NCI-H526 (cell line): ENCODE results near the gene COL5A3.
"Not testable (repeated sequence)": the region's sequence is repeated elsewhere in the genome, so short reads cannot be mapped to it uniquely, and the experiment has no call there.

ENCODE experiments used
- DNase-seq, 2 experiments: peaks; one replicate each; lab custom pipeline; 2025; lab: John Stamatoyannopoulos, UW

COL5A3 gene

DNA sequence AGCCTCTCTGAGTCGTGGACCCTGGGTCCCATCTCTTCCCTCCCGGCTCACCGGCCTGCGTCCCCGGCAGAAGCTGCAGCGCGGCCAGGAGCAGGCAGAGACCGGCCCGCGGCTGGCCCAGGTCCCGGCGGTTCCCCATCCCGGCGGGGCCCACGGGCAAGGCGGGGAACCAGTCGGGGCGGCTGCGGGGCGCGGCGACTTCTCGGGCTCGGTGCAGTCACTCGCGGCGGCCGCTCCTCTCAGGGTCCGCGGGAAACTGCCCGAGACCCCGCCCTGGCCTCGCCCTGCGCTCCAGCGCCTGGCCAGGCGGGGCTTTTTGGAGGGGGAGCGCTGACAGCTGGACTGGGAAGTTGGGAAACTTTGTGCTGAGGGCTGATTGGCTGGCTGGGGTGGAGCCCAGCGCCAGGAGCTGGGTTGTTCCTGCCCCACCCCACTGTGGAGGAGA, at the start of gene COL5A3:
COL5A3 (minus strand) TSS at position 258 of the 445 bp plus-strand sequence; CDS start at position 139, 119 bp downstream.
- DNase-seq = no peak

DNA sequence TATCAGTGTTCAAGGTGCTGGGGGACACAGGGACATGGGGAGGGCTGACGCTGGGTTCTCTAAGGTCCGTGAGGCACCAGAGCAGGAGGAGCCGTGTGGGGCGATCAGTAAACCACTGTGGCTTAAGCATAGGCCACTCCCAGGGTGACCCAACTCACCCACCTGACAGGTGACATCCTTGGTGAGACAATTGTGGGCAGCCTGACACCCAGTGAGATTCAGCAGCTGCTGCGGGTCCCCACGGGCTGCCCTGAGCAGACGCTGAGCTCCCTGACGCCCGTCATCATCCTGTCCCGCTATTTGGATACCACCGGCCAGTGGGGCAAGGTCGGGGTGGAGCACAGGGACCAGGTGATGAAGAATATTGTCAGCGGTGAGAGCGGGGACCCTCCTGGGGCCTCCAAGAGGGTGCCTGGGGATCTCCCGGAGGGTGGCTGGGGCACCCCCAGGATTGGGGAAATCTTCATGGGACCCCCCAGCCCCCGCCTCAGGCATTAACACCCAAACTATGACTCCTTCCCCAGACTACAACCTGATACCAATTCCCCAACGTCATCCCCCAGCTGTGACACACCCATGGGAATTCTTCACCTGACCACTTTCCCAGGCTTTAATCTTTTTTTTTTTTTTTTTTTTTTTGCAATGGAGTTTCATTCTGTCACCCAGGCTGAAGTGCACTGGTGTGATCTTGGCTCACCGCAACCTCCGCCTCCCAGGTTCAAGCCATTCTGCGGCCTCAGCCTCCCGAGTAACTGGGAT, 42.5 kb upstream of the COL5A3 start:
- DNase-seq = no peak

DNA sequence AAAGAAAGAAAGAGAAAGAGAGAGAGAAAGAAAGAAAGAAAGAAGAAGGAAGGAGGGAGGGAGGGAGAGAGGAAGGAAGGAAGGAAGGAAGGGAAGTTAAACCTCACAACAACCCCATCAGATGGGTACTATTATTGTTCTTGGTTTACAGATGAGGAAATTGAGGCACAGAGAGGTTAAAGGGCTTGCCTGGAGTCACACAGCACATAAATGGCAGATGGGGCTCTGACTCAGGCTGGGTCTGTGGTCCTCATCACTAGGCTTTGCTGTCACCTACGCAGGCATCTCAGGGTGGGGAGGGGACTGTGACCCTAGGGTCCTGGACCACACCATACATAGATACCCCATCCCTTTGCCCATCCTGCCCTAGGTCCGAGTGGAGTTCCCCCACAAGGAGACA, 39.3 kb upstream of the COL5A3 start:
- DNase-seq = no peak

DNA sequence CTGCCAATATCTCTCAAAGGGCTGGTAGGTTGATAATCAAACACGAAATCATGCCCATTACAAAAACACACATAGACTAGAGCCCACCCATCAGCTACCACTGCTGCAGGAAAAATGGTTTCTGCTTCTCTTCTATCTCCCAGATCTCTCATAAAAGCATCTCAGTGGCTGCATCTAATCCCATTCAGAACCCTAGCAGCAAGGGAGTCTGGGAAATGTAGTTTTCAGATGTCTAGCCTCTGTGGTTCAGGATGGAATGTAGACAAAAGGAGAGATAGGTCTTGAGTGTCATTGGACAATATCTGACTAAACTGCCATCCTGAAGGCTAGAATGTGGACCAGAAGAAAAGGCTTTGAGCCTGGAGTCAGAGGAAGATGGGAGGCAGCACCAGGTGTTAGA, 35.1 kb upstream of the COL5A3 start:
- DNase-seq = no peak

DNA sequence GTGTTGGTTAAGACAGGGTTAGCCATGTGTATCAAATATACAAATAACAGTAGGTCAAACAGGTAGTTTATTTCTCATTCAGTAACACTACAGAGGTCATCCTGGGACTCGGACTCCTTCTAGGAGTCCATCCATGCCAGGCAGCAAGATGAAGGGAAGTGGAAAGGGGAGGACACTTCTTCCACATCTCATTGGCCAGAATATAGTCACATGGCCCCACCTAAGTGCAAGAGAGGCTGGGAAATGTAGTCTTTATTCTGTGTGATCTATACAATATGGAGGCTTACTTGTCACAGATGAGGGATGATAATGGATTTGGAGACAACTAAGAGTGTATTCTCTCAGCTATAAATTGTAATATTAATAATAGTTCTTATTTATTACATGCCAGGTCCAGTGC, 34.1 kb upstream of the COL5A3 start:
- DNase-seq = no peak

DNA sequence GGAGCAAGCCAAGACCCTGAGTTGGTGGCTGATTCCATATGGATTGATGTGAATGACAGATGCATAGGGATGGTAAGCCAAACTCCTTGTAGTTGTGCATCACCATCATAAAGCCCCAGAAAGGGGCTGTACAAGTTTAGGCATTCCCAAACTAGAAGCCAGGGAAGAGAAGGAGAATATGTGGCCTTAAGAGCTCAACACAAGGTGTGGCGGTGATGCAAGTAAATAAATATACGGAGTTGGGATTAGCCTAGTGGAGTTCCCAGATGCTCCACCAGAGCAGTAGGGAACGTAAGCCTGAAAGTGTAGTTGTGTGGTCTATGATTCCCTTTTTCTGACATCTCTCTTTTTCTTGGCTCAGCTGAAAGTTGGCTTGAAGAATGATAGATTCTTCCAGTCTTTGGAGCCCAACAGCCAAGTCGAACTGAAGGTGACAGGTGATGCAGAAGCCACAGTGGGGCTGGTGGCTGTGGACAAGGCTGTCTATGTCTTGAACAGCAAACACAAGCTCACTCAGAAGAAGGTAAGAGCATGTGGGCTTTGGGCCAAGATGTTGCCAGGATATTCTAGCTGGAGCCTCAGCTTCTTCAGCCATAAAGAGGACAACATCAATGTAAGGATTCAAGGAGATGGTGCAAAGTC, 33.1 kb upstream of the COL5A3 start:
- no peak for DNase-seq

DNA sequence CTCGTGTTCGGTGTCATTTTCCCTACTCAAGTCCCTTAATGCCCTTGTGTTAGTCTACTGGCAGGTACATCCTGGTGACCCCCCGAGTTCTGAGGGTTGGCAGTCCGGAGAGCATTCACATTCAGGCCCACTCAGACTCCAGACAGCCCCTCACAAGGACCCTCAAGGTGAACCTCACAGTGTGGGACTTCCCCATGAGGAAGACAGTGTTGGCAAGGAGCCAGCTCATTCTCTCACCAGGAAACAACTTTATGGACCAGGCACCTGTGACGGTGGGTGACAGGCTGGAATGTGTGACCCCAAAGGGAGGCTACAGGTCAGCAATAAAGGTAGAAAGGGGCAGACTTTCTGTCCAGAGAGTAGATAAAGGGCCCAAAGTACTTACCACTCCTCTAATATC, 27.5 kb upstream of the COL5A3 start:
- no peak for DNase-seq

DNA sequence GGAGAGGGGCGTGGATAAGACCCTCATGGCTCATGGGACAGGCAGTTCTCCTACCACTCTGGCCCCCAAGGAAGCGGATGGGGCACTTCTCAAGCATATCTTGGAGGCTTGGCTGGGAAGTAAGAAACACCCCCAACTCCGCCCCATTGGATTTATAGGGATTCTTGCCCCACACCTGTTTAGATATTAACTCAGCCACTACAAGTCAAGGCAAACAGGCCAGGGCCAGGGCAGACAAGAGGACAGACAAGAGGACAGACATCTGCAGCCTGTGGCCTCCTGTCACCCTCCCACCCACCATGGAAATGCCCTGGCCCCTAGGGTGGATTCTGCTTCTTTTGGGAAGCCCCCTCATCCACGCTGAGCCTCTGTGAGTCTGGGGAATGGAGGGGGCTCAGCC, 27.1 kb upstream of the COL5A3 start:
- DNase-seq = no peak

DNA sequence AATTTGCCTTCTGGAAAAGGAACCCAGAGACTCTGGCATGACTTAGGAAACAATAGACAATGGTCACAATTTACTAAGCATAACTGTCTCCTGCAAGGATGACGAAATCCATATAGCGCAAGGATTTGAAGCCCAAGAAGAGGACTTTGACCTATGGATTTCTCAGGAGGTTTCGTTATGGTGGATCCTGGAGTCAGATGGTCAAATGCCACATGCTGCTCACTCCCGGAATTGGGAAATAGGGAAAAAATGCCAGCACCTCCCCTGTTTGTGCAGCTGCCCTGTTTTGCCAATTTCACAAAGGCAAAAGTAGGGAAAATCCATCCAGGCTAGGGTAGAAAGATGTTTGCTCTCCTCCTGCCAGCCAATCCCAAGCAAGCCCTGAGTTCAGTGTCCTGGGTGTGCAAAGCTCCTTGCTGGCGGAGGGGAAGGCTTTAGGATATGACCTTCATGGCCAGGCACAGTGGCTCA, 26.3 kb upstream of the COL5A3 start:
- no peak for DNase-seq

DNA sequence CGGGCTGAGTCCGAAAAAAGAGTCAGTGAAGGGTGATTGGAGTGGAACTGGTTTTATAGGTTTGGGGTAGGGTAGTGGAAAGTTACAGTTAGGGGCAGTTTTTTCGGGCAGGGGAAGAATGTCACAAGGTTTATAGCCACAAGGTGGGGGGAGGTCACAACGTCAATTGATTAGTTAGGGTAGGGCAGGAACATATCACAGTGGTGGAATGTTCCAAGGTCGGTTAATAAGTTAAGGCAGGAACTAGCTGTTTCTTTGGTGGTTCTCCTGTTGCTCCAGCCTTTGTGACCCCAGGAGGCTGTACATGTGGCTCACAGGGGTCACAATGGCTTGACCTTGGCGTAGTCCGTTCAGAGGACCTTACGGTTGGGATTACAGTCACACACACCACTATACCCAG, 23.3 kb upstream of the COL5A3 start:
- no peak for DNase-seq

DNA sequence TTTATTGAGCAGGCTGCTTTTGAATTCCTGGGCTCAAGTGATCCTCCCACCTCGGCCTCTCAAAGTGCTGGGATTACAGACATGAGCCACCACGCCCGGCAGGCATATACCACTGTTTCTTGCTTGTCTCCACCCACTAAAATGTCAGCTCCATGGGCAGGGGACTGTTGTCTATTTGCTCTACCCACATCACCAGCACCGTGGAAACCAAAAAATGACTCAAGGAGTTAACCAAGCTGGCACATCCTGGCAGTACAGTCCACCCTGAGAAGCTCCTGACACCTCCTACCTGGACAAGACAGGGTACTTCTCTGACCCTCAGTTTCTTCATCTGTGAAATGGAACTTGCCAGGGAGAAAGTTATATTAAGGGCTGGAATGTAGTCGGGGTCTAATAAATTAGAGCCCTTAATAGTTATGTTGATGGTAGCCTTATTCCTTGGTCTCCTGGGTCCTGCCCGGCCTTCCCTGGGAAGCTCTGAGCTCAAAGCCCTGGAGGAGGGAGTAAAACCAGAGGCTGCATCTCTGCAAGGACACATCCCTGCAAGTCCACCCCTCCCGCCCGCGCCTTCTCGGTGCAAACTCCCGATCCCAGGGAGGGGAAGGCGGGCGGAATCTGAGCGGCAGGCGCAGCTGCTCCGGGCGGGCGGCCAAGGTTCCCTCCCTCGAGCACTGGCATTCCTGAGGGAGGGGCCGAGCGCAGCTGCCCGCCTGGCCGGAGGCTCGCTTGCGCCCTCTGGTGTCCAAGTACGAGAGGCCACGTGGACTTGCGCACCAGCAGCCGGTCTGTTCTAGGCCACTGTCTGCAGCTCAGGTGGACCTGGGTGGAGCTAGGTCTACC, 17.1 kb upstream of the COL5A3 start:
- peak in 1 of 2 experiments; percentile 85 for DNase-seq

DNA sequence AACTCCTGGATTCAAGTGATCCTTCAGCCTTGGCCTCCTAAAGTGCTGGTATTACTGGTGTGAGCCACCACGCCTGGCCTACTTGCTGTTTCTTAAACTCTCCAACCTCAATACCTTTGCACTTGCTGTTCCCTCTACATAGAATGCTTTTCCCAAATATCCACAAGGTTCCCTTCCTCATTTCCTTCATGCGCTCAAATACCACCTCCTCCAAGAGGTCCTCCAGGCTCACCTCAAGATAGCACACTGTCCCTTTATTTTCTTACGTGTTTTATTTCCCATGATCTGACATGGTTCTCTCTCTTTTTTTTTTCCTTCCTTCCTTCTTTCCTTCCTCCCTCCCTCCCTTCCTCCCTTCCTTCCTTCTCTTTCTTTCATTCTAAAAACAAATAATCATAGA, 16.4 kb upstream of the COL5A3 start:
- DNase-seq = no peak

DNA sequence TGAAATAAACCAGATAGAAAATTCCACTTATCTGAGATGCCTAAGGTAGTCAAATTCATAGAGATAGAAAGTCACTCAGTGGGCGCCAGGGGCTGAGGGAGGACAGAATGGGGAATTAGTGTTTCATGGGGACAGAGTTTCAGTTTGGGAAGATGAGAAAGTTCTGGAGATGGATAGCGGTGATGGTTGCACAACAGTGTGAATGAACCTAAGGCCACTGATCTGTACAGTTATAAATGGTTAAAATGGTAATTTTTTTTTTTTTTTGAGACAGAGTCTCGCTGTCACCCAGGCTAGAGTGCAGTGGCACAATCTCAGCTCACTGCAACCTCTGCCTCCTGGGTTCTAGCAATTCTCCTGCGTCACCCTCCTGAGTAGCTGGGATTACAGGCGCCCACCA, 12.8 kb upstream of the COL5A3 start:
- not testable (repeated sequence) for DNase-seq

DNA sequence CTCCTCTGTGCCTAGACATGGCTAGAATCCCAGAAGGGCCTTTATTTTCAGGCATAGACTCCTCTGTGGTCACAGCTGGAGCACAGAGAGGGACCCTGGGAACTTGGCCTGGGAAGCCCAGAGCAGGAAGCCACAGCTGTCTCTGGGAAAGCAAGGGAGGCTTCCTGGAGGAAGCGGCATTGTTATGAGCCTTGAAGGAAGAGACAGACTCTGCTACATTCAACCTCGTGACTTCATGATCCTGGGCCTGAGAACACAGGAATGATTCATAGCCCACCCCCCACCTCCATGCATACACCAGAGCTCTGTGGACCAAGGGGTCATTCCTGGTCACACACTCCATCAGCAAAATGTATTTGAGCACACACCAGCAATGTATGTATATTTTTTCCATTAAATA, 11.6 kb upstream of the COL5A3 start:
- DNase-seq = no peak

DNA sequence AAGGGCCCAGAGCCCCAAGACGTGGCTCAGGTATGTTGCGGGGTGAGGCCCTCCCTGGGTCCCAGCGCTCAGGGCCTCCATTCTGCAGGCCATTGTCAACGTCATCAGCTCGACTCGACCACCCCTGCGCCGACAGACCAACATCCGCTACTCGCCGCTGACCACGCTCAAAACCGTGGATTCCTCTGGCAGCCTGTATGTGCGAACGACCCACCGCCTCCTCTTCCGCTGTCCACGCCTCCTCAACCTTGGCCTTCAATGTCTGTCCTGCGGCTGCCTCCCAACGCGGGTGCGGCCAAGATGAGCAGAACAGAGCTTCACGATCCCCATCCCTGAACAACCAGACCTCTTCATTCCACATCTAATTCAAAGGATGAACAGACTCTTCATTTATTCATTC, 11.1 kb upstream of the COL5A3 start:
- DNase-seq = no peak

DNA sequence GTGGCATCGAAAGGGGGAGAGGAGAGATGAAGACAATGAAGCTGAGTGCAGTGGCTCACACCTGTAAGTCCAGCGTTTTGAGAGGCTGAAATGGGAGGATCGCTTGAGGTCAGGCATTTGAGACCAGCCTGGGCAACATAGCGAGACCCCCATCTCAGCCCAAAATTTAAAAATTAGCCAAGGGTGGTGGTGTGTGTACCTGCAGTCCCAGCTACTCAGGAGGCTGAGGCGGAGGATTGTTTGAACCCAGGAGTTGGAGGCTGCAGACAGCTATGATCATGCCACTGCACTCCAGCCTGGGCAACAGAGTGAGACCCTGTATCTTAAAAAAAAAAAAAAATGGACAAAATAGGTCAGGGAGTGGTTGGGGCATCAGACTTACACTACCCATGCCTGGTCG, 10.5 kb upstream of the COL5A3 start:
- DNase-seq = no peak

DNA sequence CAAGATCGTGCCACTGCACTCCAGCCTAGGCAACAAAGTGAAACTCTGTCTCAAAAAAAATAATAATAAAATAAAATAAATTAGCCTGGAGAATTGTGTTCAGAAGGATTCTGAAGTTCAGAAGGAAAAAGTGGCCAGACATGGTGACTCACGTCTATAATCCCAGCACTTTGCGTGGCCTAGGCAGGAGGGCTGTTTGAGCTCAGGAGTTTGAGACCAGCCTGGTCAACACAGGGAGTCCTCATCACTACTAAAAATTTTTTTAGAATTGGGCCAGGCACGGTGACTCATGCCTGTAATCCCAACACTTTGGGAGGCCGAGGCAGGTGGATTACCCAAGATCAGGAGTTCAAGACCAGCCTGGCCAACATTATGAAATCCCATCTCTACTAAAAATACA, 8.9 kb upstream of the COL5A3 start:
- DNase-seq = no peak

DNA sequence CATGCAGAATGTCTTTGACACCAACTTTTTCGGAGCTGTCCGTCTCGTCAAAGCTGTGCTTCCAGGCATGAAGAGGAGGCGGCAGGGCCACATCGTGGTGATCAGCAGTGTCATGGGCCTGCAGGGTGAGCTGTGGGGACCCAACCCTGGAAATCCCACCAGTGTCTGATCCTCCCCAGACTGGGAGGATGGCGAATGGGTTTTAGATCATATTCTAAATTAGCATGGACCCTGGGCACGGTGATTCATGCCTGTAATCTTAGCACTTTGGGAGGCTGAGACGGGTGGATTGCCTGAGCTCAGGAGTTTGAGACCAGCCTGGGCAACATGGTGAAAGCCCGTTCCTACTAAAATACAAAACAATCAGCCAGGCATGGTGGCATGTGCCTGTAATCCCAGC, 8.5 kb upstream of the COL5A3 start:
- no peak for DNase-seq

DNA sequence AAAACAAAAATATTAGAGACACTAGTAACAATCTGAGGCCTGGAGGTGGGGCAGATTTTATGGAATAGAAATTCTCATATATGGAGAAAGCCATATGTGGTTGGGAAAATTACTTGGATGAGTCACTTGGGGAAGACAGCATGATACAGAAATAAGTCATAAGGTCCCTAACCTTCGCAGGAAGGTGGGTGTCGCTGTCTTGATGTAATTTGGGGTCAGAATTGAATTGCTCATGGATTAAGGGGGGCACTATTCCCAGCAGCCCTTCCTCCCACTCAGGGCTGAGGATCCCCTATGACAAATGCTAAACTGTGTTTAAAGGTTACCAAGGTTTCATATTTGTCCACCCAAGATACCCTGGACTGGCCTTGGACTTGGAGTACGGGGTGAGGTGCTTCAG, 8.0 kb upstream of the COL5A3 start:
- DNase-seq = no peak

DNA sequence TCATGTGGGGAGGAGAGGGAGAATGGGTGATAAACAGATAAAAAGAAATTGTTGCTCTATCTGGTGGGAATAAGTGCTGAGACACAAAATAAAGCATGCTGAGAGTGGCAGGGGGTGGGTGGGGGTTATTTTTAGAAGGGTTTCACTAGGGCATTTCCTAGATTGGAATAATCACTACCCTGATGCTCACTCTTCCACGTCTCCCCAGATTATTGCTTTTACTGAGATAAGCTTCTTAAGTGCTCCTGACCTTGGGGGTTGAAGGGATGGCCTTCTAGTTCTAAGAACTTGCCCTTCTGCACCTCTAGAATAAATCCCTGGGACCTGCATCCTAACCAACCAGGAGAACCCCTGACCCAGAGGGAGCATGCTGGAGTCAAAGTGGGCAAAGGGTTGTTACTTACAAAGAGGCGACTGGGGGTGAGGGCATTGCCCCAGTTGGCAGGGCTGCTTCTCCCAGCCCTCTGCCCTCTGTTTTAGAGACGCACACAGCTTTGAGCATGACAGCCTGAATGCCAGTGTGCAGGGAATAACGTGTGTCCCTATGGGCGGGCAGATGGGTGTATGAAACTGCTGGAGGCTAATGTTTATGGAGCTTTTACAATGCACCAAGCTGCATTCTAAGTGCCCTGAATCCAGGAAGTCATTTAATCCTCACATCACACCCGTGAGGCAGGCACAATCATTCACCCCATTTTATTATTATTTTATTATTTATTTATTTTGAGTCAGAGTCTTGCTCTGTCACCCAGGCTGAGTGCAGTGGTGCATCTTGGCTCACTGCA, 3.7 kb upstream of the COL5A3 start:
- no peak for DNase-seq

DNA sequence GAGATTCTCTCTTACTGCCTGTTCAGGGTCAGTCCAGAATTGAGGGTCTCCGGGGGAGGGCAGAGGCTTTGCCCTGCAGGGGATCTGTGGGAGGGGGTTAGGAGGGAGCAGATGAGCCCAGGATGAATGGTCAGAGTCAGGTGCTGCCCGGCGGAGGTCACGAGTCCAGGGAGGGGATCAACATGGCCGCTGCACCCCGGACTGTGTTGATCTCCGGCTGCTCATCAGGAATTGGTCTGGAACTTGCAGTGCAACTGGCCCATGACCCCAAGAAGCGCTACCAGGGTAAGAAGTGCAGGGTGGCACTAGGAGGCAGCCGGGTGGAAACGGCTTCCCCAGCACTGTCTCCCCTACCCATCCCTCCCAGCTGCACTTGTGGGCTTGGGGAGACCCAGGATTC, 3.0 kb upstream of the COL5A3 start, which contains the start of gene RDH8:
RDH8 (plus strand) TSS at position 168 of the 400 bp plus-strand sequence; CDS start at position 183, 15 bp downstream.
- DNase-seq = no peak

DNA sequence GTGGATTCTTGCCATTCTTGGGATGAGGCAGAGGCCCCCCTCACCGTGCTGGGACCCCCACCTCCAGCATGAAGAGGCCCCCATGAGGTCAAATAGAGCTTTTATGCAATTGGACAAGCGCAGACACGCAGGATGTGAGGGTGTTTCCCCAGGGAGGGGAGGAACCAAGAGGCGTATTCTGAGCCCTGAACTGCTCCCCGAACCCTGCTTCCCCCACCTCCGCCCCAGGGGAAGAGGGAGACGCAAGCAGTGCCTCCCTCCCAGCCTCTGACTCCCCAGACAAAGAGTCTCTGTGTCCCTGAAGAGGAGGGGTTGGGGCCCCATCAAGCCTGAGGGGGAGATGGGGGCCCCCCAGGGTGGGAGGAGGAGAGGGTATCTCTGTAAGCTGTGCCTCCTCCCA, 1.7 kb upstream of the COL5A3 start:
- DNase-seq = no peak
